T-cell (primary cell): ENCODE data around the gene TNNT2. TPM values are rescaled to one million over a fixed set of nuclear protein-coding genes. Genes with fewer than 3 reads are reported as not detected.

ENCODE experiments used
- ATAC-seq, 4 experiments: fragments of 200-7000 bp in 3 of 4; fragments of 150-1000 bp in 1 of 4; cut with Tn5 transposase; replicated peaks in 1 of 4; 1 replicate in 3 of 4; 2 replicates in 1 of 4; pipeline ENCODE4 v1.10.0; 2021; ENCODE audit warnings: moderate library complexity in 3 of 4, mild to moderate bottlenecking in 2 of 4, moderate number of reproducible peaks in 1 of 4
- CTCF ChIA-PET, 2 donors: fragments of 300-600 bp; sonication (Branson Sonifier 250); formaldehyde crosslinking; loops; one replicate each; lab custom pipeline; 2022; ENCODE audit warnings: antibody characterized with exemption in 2 of 2; lab: Charles Lee
- POLR2A ChIA-PET, 2 donors: fragments of 300-600 bp; sonication (Branson Sonifier 250); formaldehyde crosslinking; loops; one replicate each; lab custom pipeline; 2022; ENCODE audit warnings: antibody characterized with exemption in 2 of 2; lab: Charles Lee
- DNase-seq, 35 experiments: peaks; one replicate each; pipeline versions ENCODE4 v3.0.0 to v3.0.0-alpha.2; 2013 to 2023
- H3K27ac ChIP-seq: one replicate; pipeline ENCODE4 v1.5.1; 2013; ENCODE audit warnings: low read length
- H3K27me3 ChIP-seq, 2 experiments: replicated peaks in 1 of 2; 1 replicate in 1 of 2; 2 replicates in 1 of 2; pipeline versions ENCODE4 v1.6.1 to v1.7.0; 2013; ENCODE audit warnings: low read length in 1 of 2, mixed read lengths in 1 of 2; ENCODE audit not compliant: control insufficient read depth in 2 of 2, insufficient read depth in 2 of 2; ENCODE audit errors: extremely low read depth in 1 of 2
- H3K36me3 ChIP-seq, 2 donors: 1 replicate in 1 of 2; 2 replicates in 1 of 2; pipeline versions ENCODE4 v1.6.1 to v1.7.0; 2013; ENCODE audit warnings: low read length in 1 of 2; ENCODE audit not compliant: control insufficient read depth in 2 of 2, insufficient read depth in 1 of 2; ENCODE audit errors: extremely low read depth in 1 of 2
- H3K4me1 ChIP-seq, 2 experiments: 1 replicate in 1 of 2; 2 replicates in 1 of 2; pipeline versions ENCODE4 v1.6.1 to v1.7.0; 2013; ENCODE audit warnings: low read length in 2 of 2, mixed read lengths in 1 of 2; ENCODE audit not compliant: insufficient read depth in 2 of 2, control insufficient read depth in 1 of 2; ENCODE audit errors: extremely low read depth in 1 of 2
- H3K4me3 ChIP-seq, 2 donors: 1 replicate in 1 of 2; 2 replicates in 1 of 2; pipeline versions ENCODE4 v1.5.1 to v1.7.0; 2013; ENCODE audit warnings: mild to moderate bottlenecking in 2 of 2, low read length in 1 of 2, moderate library complexity in 1 of 2; ENCODE audit not compliant: control insufficient read depth in 1 of 2; ENCODE audit errors: extremely low read depth in 1 of 2
- H3K9me3 ChIP-seq: 2 replicates; pipeline ENCODE4 v1.7.0; 2013
- H3K27ac Mint-ChIP-seq, 2 donors: one replicate each; pipeline ENCODE4 v1.8.0; 2020 to 2021; ENCODE audit warnings: mild to moderate bottlenecking in 2 of 2, mixed read lengths in 2 of 2
- H3K27me3 Mint-ChIP-seq, 2 donors: one replicate each; pipeline ENCODE4 v1.8.0; 2021 to 2022; ENCODE audit warnings: mixed read lengths in 2 of 2
- H3K36me3 Mint-ChIP-seq: one replicate; pipeline ENCODE4 v1.8.0; 2021; ENCODE audit warnings: mixed read lengths
- H3K4me1 Mint-ChIP-seq, 3 donors: one replicate each; pipeline ENCODE4 v1.8.0; 2020 to 2022; ENCODE audit warnings: mixed read lengths in 3 of 3, mild to moderate bottlenecking in 1 of 3
- H3K4me3 Mint-ChIP-seq, 3 donors: one replicate each; pipeline ENCODE4 v1.8.0; 2020 to 2022; ENCODE audit warnings: mild to moderate bottlenecking in 3 of 3, mixed read lengths in 3 of 3, moderate library complexity in 3 of 3
- H3K9me3 Mint-ChIP-seq, 3 donors: one replicate each; pipeline ENCODE4 v1.8.0; 2020 to 2022; ENCODE audit warnings: mixed read lengths in 3 of 3
- WGBS: methylation state at CpG from one replicate; pipeline ENCODE4 v1.1.5; 2013; ENCODE audit warnings: missing lambda C conversion rate; ENCODE audit not compliant: insufficient coverage; 5-methylcytosine and 5-hydroxymethylcytosine counted together
- total RNA-seq, 35 experiments: library from RNA in 6 of 35; stranded (reverse) in 6 of 35; fragments of 120-200 nt in 1 of 35; gene quantifications; one replicate each; pipeline versions ENCODE4 v1.2.1 to v1.2.4 and lab custom pipeline; 2013 to 2026

The TNNT2 gene
- total RNA-seq, 5 donors from 2014 or later (not counting 1 experiment from before 2014, with no cell fraction given) = not detected

- ATAC-seq = no peak
- H3K36me3 Mint-ChIP-seq = no peaks in the 10 kb centered on the region
- CTCF ChIA-PET = no interaction called here
- Histone ChIP-seq H3K9me3 (no peaks in the 10 kb centered on the region), H3K27ac (no peak overlapping the region), H3K27me3 (peaks cover 0 to 35% of the 10 kb centered on the region in 2 experiments), H3K4me3 (no peak overlapping the region), H3K36me3 (no peaks in the 10 kb centered on the region), H3K4me1 (no peaks in the 10 kb centered on the region)
- 43% methylated on average over 4 of the region's 4 CpGs for WGBS
- POLR2A ChIA-PET = no interaction called here
- no peak overlapping the region for H3K4me3 Mint-ChIP-seq
- H3K4me1 Mint-ChIP-seq = no peaks in the 10 kb centered on the region
- H3K27ac Mint-ChIP-seq = no peak overlapping the region
- DNase-seq = no peak
- H3K27me3 Mint-ChIP-seq = peaks cover 15 to 28% of the 10 kb centered on the region in 2 donors
- no peaks in the 10 kb centered on the region for H3K9me3 Mint-ChIP-seq
These were observed 6.9 kb upstream of the TNNT2 start for GRCh38 chr1:201384406-201384782.

GRCh38 chr1:201383647-201384405 lies 6.3 kb upstream of the TNNT2 start:
- Histone ChIP-seq H3K27ac (no peak overlapping the region), H3K4me1 (no peaks in the 10 kb centered on the region), H3K36me3 (no peaks in the 10 kb centered on the region), H3K9me3 (no peaks in the 10 kb centered on the region), H3K27me3 (peaks cover 0 to 35% of the 10 kb centered on the region in 2 experiments), H3K4me3 (no peak overlapping the region)
- no peaks in the 10 kb centered on the region for H3K9me3 Mint-ChIP-seq
- no peak for ATAC-seq
- no peak for DNase-seq
- ChIA-PET POLR2A (no interaction called here), CTCF (no interaction called here)
- peaks cover 15 to 29% of the 10 kb centered on the region in 2 donors for H3K27me3 Mint-ChIP-seq
- no peaks in the 10 kb centered on the region for H3K36me3 Mint-ChIP-seq
- no peaks in the 10 kb centered on the region for H3K4me1 Mint-ChIP-seq
- 85% methylated on average over 4 of the region's 4 CpGs for WGBS
- no peak overlapping the region for H3K4me3 Mint-ChIP-seq
- H3K27ac Mint-ChIP-seq = no peak overlapping the region

GRCh38 chr1:201381130-201381529 lies 3.6 kb upstream of the TNNT2 start:
- H3K9me3 Mint-ChIP-seq = no peaks in the 10 kb centered on the region
- no peak overlapping the region for H3K4me3 ChIP-seq
- no peaks in the 10 kb centered on the region for H3K4me1 ChIP-seq
- no peak overlapping the region for H3K27ac Mint-ChIP-seq
- peaks cover 3 to 25% of the 10 kb centered on the region in 2 donors for H3K27me3 Mint-ChIP-seq
- no peak for ATAC-seq
- no peak for DNase-seq
- no peak overlapping the region for H3K4me3 Mint-ChIP-seq
- H3K4me1 Mint-ChIP-seq = no peaks in the 10 kb centered on the region
- POLR2A ChIA-PET = no interaction called here
- no peak overlapping the region for H3K27ac ChIP-seq
- H3K9me3 ChIP-seq = no peaks in the 10 kb centered on the region
- H3K27me3 ChIP-seq = peaks cover 0 to 38% of the 10 kb centered on the region in 2 experiments
- WGBS = 83% methylated on average over 6 of the region's 7 CpGs
- H3K36me3 ChIP-seq = no peaks in the 10 kb centered on the region
- CTCF ChIA-PET = interaction anchor here in 1 of 2 donors (0.6 kb wide), 1 partner anchor 132 kb away, joined by 3 read pairs; no protein-coding TSS in a partner anchor
- no peaks in the 10 kb centered on the region for H3K36me3 Mint-ChIP-seq

GRCh38 chr1:201379733-201380242 lies 2.3 kb upstream of the TNNT2 start:
- H3K9me3 Mint-ChIP-seq = no peaks in the 10 kb centered on the region

GRCh38 chr1:201378804-201379203 lies 1.3 kb upstream of the TNNT2 start:
- no peaks in the 10 kb centered on the region for H3K4me1 ChIP-seq
- ATAC-seq = no peak
- POLR2A ChIA-PET = no interaction called here
- CTCF ChIA-PET = no interaction called here
- H3K36me3 ChIP-seq = no peaks in the 10 kb centered on the region
- no peaks in the 10 kb centered on the region for H3K9me3 ChIP-seq
- no peaks in the 10 kb centered on the region for H3K36me3 Mint-ChIP-seq
- WGBS = 83% methylated on average over 4 of the region's 6 CpGs
- no peak overlapping the region for H3K4me3 Mint-ChIP-seq
- no peaks in the 10 kb centered on the region for H3K4me1 Mint-ChIP-seq
- no peak overlapping the region for H3K27ac Mint-ChIP-seq
- H3K27me3 Mint-ChIP-seq = peaks cover 0 to 15% of the 10 kb centered on the region in 2 donors
- H3K4me3 ChIP-seq = no peak overlapping the region
- H3K9me3 Mint-ChIP-seq = no peaks in the 10 kb centered on the region
- DNase-seq = no peak
- H3K27me3 ChIP-seq = peaks cover 0 to 36% of the 10 kb centered on the region in 2 experiments
- no peak overlapping the region for H3K27ac ChIP-seq

More at GRCh38 chr1:201379733-201380242, 2.3 kb upstream of the TNNT2 start:
- WGBS = 85% methylated on average over 7 of the region's 9 CpGs
- POLR2A ChIA-PET = no interaction called here
- Mint-ChIP-seq H3K27me3 (peaks cover 0 to 18% of the 10 kb centered on the region in 2 donors), H3K4me1 (no peaks in the 10 kb centered on the region), H3K36me3 (no peaks in the 10 kb centered on the region), H3K27ac (no peak overlapping the region), H3K4me3 (no peak overlapping the region)
- CTCF ChIA-PET = no interaction called here
- Histone ChIP-seq H3K27ac (no peak overlapping the region), H3K9me3 (no peaks in the 10 kb centered on the region), H3K4me3 (no peak overlapping the region), H3K27me3 (peaks cover 0 to 35% of the 10 kb centered on the region in 2 experiments), H3K4me1 (no peaks in the 10 kb centered on the region), H3K36me3 (no peaks in the 10 kb centered on the region)
- DNase-seq (no peak), ATAC-seq (no peak)

GRCh38 chr1:201376464-201377374 lies 761 bp downstream of the TNNT2 start:
- no peaks in the 10 kb centered on the region for H3K9me3 ChIP-seq
- POLR2A ChIA-PET = no interaction called here
- DNase-seq = no peak
- no peak overlapping the region for H3K27ac ChIP-seq
- H3K4me1 ChIP-seq = no peaks in the 10 kb centered on the region
- no peaks in the 10 kb centered on the region for H3K4me1 Mint-ChIP-seq
- H3K9me3 Mint-ChIP-seq = no peaks in the 10 kb centered on the region
- H3K27ac Mint-ChIP-seq = no peak overlapping the region
- no peak for ATAC-seq
- no peak overlapping the region for H3K4me3 Mint-ChIP-seq
- no peaks in the 10 kb centered on the region for H3K36me3 Mint-ChIP-seq
- no peak overlapping the region for H3K4me3 ChIP-seq
- 36% methylated on average over 6 of the region's 11 CpGs for WGBS
- H3K27me3 ChIP-seq = peaks cover 0 to 45% of the 10 kb centered on the region in 2 experiments
- CTCF ChIA-PET = no interaction called here
- peaks cover 11 to 23% of the 10 kb centered on the region in 2 donors for H3K27me3 Mint-ChIP-seq
- H3K36me3 ChIP-seq = no peaks in the 10 kb centered on the region
